ENCODE data around the gene CPE.

CPE gene

GRCh38 chr4:165507381-165507780, 128.6 kb downstream of the CPE start:
- no peaks in the 10 kb centered on the region for H3K36me3 ChIP-seq (ENCODE audit: control insufficient read depth, insufficient read depth, low read length)
- 94 to 95% methylated on average over 7 of the region's 9 CpGs for WGBS, 2 experiments (ENCODE audit: insufficient coverage in 2 of 2)
- H3K9me3 ChIP-seq (ENCODE audit: control insufficient read depth, low read length): no peaks in the 10 kb centered on the region
- peaks cover 4% of the 10 kb centered on the region for H3K4me1 ChIP-seq (ENCODE audit: control insufficient read depth, insufficient read depth, low read length, poor library complexity, severe bottlenecking)
- H3K4me3 ChIP-seq (ENCODE audit: extremely low read depth, insufficient read depth, low read length, poor library complexity, severe bottlenecking): no peak overlapping the region
- H3K27ac ChIP-seq (ENCODE audit: low read depth, low read length, severe bottlenecking): no peak overlapping the region

GRCh38 chr4:165508372-165509120, 129.7 kb downstream of the CPE start:
- no peak overlapping the region for H3K27ac ChIP-seq (ENCODE audit: low read depth, low read length, severe bottlenecking)
- no peak overlapping the region for H3K4me3 ChIP-seq (ENCODE audit: extremely low read depth, insufficient read depth, low read length, poor library complexity, severe bottlenecking)
- no peaks in the 10 kb centered on the region for H3K36me3 ChIP-seq (ENCODE audit: control insufficient read depth, insufficient read depth, low read length)
- H3K4me1 ChIP-seq (ENCODE audit: control insufficient read depth, insufficient read depth, low read length, poor library complexity, severe bottlenecking): no peaks in the 10 kb centered on the region
- H3K9me3 ChIP-seq (ENCODE audit: control insufficient read depth, low read length): no peaks in the 10 kb centered on the region
- WGBS, 2 experiments (ENCODE audit: insufficient coverage in 2 of 2): 86 to 100% methylated on average over 5 of the region's 6 CpGs

- no peak overlapping the region for H3K4me3 ChIP-seq (ENCODE audit: extremely low read depth, insufficient read depth, low read length, poor library complexity, severe bottlenecking)
- no peaks in the 10 kb centered on the region for H3K36me3 ChIP-seq (ENCODE audit: control insufficient read depth, insufficient read depth, low read length)
- WGBS, 2 experiments (ENCODE audit: insufficient coverage in 2 of 2): 85 to 92% methylated on average over 2 to 4 of the region's 5 CpGs
- no peak overlapping the region for H3K27ac ChIP-seq (ENCODE audit: low read depth, low read length, severe bottlenecking)
- no peaks in the 10 kb centered on the region for H3K4me1 ChIP-seq (ENCODE audit: control insufficient read depth, insufficient read depth, low read length, poor library complexity, severe bottlenecking)
- H3K9me3 ChIP-seq (ENCODE audit: control insufficient read depth, low read length): no peaks in the 10 kb centered on the region
Observed at GRCh38 chr4:165512424-165512823, 133.6 kb downstream of the CPE start.

GRCh38 chr4:165514739-165515138, 135.9 kb downstream of the CPE start:
- H3K27ac ChIP-seq (ENCODE audit: low read depth, low read length, severe bottlenecking): no peak overlapping the region
- WGBS, 2 experiments (ENCODE audit: insufficient coverage in 2 of 2): 83 to 88% methylated on average over 1 of the region's 2 CpGs

GRCh38 chr4:165515201-165515600, 136.4 kb downstream of the CPE start:
- Histone ChIP-seq H3K27ac (ENCODE audit: low read depth, low read length, severe bottlenecking) (no peak overlapping the region), H3K36me3 (ENCODE audit: control insufficient read depth, insufficient read depth, low read length) (no peaks in the 10 kb centered on the region), H3K4me3 (ENCODE audit: extremely low read depth, insufficient read depth, low read length, poor library complexity, severe bottlenecking) (no peak overlapping the region), H3K9me3 (ENCODE audit: control insufficient read depth, low read length) (no peaks in the 10 kb centered on the region), H3K4me1 (ENCODE audit: control insufficient read depth, insufficient read depth, low read length, poor library complexity, severe bottlenecking) (no peaks in the 10 kb centered on the region)
- 95 to 100% methylated on average over 2 of the region's 2 CpGs for WGBS, 2 experiments (ENCODE audit: insufficient coverage in 2 of 2)

More at GRCh38 chr4:165514739-165515138, 135.9 kb downstream of the CPE start:
- H3K36me3 ChIP-seq (ENCODE audit: control insufficient read depth, insufficient read depth, low read length): no peaks in the 10 kb centered on the region
- no peaks in the 10 kb centered on the region for H3K4me1 ChIP-seq (ENCODE audit: control insufficient read depth, insufficient read depth, low read length, poor library complexity, severe bottlenecking)
- H3K9me3 ChIP-seq (ENCODE audit: control insufficient read depth, low read length): no peaks in the 10 kb centered on the region
- no peak overlapping the region for H3K4me3 ChIP-seq (ENCODE audit: extremely low read depth, insufficient read depth, low read length, poor library complexity, severe bottlenecking)

- H3K36me3 ChIP-seq (ENCODE audit: control insufficient read depth, insufficient read depth, low read length): no peaks in the 10 kb centered on the region
- H3K27ac ChIP-seq (ENCODE audit: low read depth, low read length, severe bottlenecking): no peak overlapping the region
- no peaks in the 10 kb centered on the region for H3K9me3 ChIP-seq (ENCODE audit: control insufficient read depth, low read length)
- WGBS, 2 experiments (ENCODE audit: insufficient coverage in 2 of 2): 82 to 98% methylated on average over 5 to 6 of the region's 6 CpGs
- no peak overlapping the region for H3K4me3 ChIP-seq (ENCODE audit: extremely low read depth, insufficient read depth, low read length, poor library complexity, severe bottlenecking)
- H3K4me1 ChIP-seq (ENCODE audit: control insufficient read depth, insufficient read depth, low read length, poor library complexity, severe bottlenecking): no peaks in the 10 kb centered on the region
Observed at GRCh38 chr4:165516281-165516833, 137.5 kb downstream of the CPE start.

- H3K4me1 ChIP-seq (ENCODE audit: control insufficient read depth, insufficient read depth, low read length, poor library complexity, severe bottlenecking): no peaks in the 10 kb centered on the region
- no peak overlapping the region for H3K4me3 ChIP-seq (ENCODE audit: extremely low read depth, insufficient read depth, low read length, poor library complexity, severe bottlenecking)
- H3K27ac ChIP-seq (ENCODE audit: low read depth, low read length, severe bottlenecking): no peak overlapping the region
- no peaks in the 10 kb centered on the region for H3K9me3 ChIP-seq (ENCODE audit: control insufficient read depth, low read length)
- 100% methylated on average over 1 of the region's 1 CpG for WGBS, 2 experiments (ENCODE audit: insufficient coverage in 2 of 2)
- no peaks in the 10 kb centered on the region for H3K36me3 ChIP-seq (ENCODE audit: control insufficient read depth, insufficient read depth, low read length)
Observed at GRCh38 chr4:165517216-165517615, 138.4 kb downstream of the CPE start.

GRCh38 chr4:165518024-165518616, 139.3 kb downstream of the CPE start:
- H3K4me3 ChIP-seq (ENCODE audit: extremely low read depth, insufficient read depth, low read length, poor library complexity, severe bottlenecking): no peak overlapping the region
- H3K4me1 ChIP-seq (ENCODE audit: control insufficient read depth, insufficient read depth, low read length, poor library complexity, severe bottlenecking): no peaks in the 10 kb centered on the region
- H3K27ac ChIP-seq (ENCODE audit: low read depth, low read length, severe bottlenecking): no peak overlapping the region
- H3K36me3 ChIP-seq (ENCODE audit: control insufficient read depth, insufficient read depth, low read length): no peaks in the 10 kb centered on the region
- WGBS, 2 experiments (ENCODE audit: insufficient coverage in 2 of 2): no CpG with 5 or more reads among the region's 1 CpG
- no peaks in the 10 kb centered on the region for H3K9me3 ChIP-seq (ENCODE audit: control insufficient read depth, low read length)

- no peaks in the 10 kb centered on the region for H3K4me1 ChIP-seq (ENCODE audit: control insufficient read depth, insufficient read depth, low read length, poor library complexity, severe bottlenecking)
- H3K4me3 ChIP-seq (ENCODE audit: extremely low read depth, insufficient read depth, low read length, poor library complexity, severe bottlenecking): no peak overlapping the region
- WGBS, 2 experiments (ENCODE audit: insufficient coverage in 2 of 2): no CpG with 5 or more reads among the region's 1 CpG
- H3K9me3 ChIP-seq (ENCODE audit: control insufficient read depth, low read length): no peaks in the 10 kb centered on the region
- H3K36me3 ChIP-seq (ENCODE audit: control insufficient read depth, insufficient read depth, low read length): no peaks in the 10 kb centered on the region
- H3K27ac ChIP-seq (ENCODE audit: low read depth, low read length, severe bottlenecking): no peak overlapping the region
Observed at GRCh38 chr4:165518686-165519085, 139.9 kb downstream of the CPE start.

- no peak overlapping the region for H3K4me3 ChIP-seq (ENCODE audit: extremely low read depth, insufficient read depth, low read length, poor library complexity, severe bottlenecking)
- H3K36me3 ChIP-seq (ENCODE audit: control insufficient read depth, insufficient read depth, low read length): no peaks in the 10 kb centered on the region
- H3K9me3 ChIP-seq (ENCODE audit: control insufficient read depth, low read length): no peaks in the 10 kb centered on the region
- no peak overlapping the region for H3K27ac ChIP-seq (ENCODE audit: low read depth, low read length, severe bottlenecking)
- no peaks in the 10 kb centered on the region for H3K4me1 ChIP-seq (ENCODE audit: control insufficient read depth, insufficient read depth, low read length, poor library complexity, severe bottlenecking)
Observed at GRCh38 chr4:165519591-165519990, 140.8 kb downstream of the CPE start.

GRCh38 chr4:165520086-165520485, 141.3 kb downstream of the CPE start:
- no peak overlapping the region for H3K27ac ChIP-seq (ENCODE audit: low read depth, low read length, severe bottlenecking)
- H3K9me3 ChIP-seq (ENCODE audit: control insufficient read depth, low read length): no peaks in the 10 kb centered on the region
- H3K4me1 ChIP-seq (ENCODE audit: control insufficient read depth, insufficient read depth, low read length, poor library complexity, severe bottlenecking): no peaks in the 10 kb centered on the region
- H3K36me3 ChIP-seq (ENCODE audit: control insufficient read depth, insufficient read depth, low read length): no peaks in the 10 kb centered on the region
- 82 to 84% methylated on average over 4 of the region's 4 CpGs for WGBS, 2 experiments (ENCODE audit: insufficient coverage in 2 of 2)
- no peak overlapping the region for H3K4me3 ChIP-seq (ENCODE audit: extremely low read depth, insufficient read depth, low read length, poor library complexity, severe bottlenecking)
